Muscle layer of colon (tissue), 2 donors: ENCODE data around the gene PREP.
"Not testable (repeated sequence)": the region's sequence is repeated elsewhere in the genome, so short reads cannot be mapped to it uniquely, and the experiment has no call there.

Experiments used
- H3K27ac ChIP-seq: one replicate; pipeline ENCODE4 v1.7.0; 2013; ENCODE audit warnings: low read depth, mild to moderate bottlenecking, low read length, moderate library complexity
- H3K27me3 ChIP-seq, 2 donors: one replicate each; pipeline ENCODE4 v1.7.0; 2013; ENCODE audit warnings: low read length in 2 of 2, mild to moderate bottlenecking in 2 of 2; ENCODE audit not compliant: insufficient read depth in 2 of 2, control insufficient read depth in 1 of 2
- H3K36me3 ChIP-seq: one replicate; pipeline ENCODE4 v1.7.0; 2013; ENCODE audit warnings: mild to moderate bottlenecking, low read length; ENCODE audit not compliant: insufficient read depth
- H3K4me1 ChIP-seq: one replicate; pipeline ENCODE4 v1.7.0; 2013; ENCODE audit warnings: mild to moderate bottlenecking, low read length; ENCODE audit not compliant: insufficient read depth
- H3K4me3 ChIP-seq, 2 donors: one replicate each; pipeline ENCODE4 v1.7.0; 2013; ENCODE audit warnings: low read length in 2 of 2, low read depth in 1 of 2, mild to moderate bottlenecking in 1 of 2, moderate library complexity in 1 of 2
- H3K9ac ChIP-seq: one replicate; pipeline ENCODE4 v1.7.0; 2013; ENCODE audit warnings: low read length
- H3K9me3 ChIP-seq: one replicate; pipeline ENCODE4 v1.7.0; 2013; ENCODE audit warnings: mild to moderate bottlenecking, low read length
- donor health status: abdominal sarcoma.
- donor health status: Adenocarcinoma of cecum.

The PREP gene

DNA sequence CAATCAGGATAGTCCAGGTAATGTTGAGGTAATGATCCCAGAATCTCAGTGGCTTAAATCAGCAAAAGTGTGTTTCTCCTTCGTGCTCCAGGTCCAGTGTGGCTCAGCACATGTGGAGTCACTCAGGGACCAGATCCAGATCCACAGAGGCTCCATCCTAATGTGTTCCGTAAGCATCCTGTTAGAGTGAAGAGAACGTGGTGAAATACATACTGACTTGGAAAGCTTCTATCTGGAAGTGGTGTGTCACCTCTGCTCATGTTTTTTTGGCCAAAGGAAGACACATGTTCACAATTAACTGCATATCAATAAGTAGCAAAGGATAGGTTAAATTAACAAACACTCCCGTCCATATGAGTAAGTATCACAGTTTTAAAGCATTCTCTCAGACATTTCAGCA is 26.8 kb upstream of the PREP start:
- H3K4me1 ChIP-seq: no peaks in the 10 kb centered on the region
- H3K36me3 ChIP-seq: no peaks in the 10 kb centered on the region
- no peaks in the 10 kb centered on the region for H3K27me3 ChIP-seq
- no peak overlapping the region for H3K4me3 ChIP-seq
- no peak overlapping the region for H3K9ac ChIP-seq
- H3K27ac ChIP-seq: no peak overlapping the region
- no peaks in the 10 kb centered on the region for H3K9me3 ChIP-seq

DNA sequence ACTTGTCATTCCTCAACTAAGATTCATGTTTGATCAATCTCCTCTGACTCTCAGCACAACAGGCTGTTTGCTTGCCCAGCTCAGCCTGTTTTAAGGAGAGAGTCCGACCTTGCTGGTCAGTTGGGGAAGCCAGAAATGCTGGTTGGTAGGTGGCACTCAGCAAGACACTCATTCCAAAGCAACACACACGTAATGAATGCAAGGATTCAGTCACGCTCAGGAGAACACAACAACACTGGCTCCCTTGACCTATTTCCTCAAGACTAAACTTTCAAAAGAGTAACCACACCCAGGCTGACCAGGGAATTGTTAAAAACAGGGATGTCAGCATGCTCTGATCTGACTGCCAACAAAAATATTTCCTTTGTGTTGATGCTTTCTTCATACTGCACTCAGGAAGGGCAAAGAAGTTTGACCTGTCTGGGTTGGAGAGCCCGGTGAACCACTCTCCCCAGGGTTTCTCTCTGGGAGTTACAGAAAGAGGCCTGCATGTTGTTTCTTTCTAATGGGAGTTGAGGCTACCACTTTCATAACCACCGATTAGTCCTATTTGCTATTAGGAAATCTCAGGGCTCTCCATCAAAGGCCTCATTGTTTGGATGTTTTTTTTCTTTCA is 25.6 kb upstream of the PREP start:
- no peak overlapping the region for H3K4me3 ChIP-seq
- H3K27ac ChIP-seq: no peak overlapping the region
- H3K9ac ChIP-seq: no peak overlapping the region

GRCh38 chr6:105424175-105424783 is 21.4 kb upstream of the PREP start:
- no peaks in the 10 kb centered on the region for H3K27me3 ChIP-seq
- no peak overlapping the region for H3K9ac ChIP-seq
- H3K36me3 ChIP-seq: no peaks in the 10 kb centered on the region
- H3K4me3 ChIP-seq: no peak overlapping the region
- no peak overlapping the region for H3K27ac ChIP-seq
- H3K4me1 ChIP-seq: no peaks in the 10 kb centered on the region
- no peaks in the 10 kb centered on the region for H3K9me3 ChIP-seq

More for the DNA sequence above, 25.6 kb upstream of the PREP start:
- Histone ChIP-seq H3K36me3 (no peaks in the 10 kb centered on the region), H3K9me3 (no peaks in the 10 kb centered on the region), H3K27me3 (no peaks in the 10 kb centered on the region), H3K4me1 (no peaks in the 10 kb centered on the region)

DNA sequence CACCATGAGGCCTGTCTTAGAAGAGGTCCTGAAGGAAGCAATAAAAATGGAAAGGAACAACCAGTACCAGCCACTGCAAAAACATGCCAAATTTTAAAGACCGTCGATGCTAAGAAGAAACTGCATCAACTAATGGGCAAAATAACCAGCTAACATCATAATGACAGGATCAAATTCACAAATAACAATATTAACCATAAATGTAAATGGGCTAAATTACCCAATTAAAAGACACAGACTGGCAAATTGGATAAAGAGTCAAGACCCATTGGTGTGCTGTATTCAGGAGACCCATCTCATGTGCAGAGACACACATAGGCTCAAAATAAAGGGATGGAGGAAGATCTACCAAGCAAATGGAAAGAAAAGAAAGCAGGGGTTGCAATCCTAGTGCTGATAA is 14.1 kb upstream of the PREP start:
- H3K9me3 ChIP-seq, H3K4me3 ChIP-seq, H3K9ac ChIP-seq, H3K4me1 ChIP-seq, H3K27ac ChIP-seq, H3K27me3 ChIP-seq, H3K36me3 ChIP-seq: not testable (repeated sequence)

GRCh38 chr6:105409734-105410133 is 6.9 kb upstream of the PREP start:
- no peak overlapping the region for H3K27ac ChIP-seq
- H3K4me3 ChIP-seq: no peak overlapping the region

GRCh38 chr6:105402090-105402938 is 568 bp downstream of the PREP start:
- Histone ChIP-seq H3K9me3 (no peaks in the 10 kb centered on the region), H3K27ac (peak overlapping the region; percentile 27), H3K4me1 (peaks cover 23% of the 10 kb centered on the region), H3K9ac (peak overlapping the region; percentile 20), H3K27me3 (no peaks in the 10 kb centered on the region), H3K4me3 (peak overlapping the region; percentile 55 to 79), H3K36me3 (no peaks in the 10 kb centered on the region)

More at GRCh38 chr6:105409734-105410133, 6.9 kb upstream of the PREP start:
- H3K9me3 ChIP-seq: no peaks in the 10 kb centered on the region
- H3K36me3 ChIP-seq: no peaks in the 10 kb centered on the region
- H3K4me1 ChIP-seq: no peaks in the 10 kb centered on the region
- no peaks in the 10 kb centered on the region for H3K27me3 ChIP-seq
- H3K9ac ChIP-seq: no peak overlapping the region

DNA sequence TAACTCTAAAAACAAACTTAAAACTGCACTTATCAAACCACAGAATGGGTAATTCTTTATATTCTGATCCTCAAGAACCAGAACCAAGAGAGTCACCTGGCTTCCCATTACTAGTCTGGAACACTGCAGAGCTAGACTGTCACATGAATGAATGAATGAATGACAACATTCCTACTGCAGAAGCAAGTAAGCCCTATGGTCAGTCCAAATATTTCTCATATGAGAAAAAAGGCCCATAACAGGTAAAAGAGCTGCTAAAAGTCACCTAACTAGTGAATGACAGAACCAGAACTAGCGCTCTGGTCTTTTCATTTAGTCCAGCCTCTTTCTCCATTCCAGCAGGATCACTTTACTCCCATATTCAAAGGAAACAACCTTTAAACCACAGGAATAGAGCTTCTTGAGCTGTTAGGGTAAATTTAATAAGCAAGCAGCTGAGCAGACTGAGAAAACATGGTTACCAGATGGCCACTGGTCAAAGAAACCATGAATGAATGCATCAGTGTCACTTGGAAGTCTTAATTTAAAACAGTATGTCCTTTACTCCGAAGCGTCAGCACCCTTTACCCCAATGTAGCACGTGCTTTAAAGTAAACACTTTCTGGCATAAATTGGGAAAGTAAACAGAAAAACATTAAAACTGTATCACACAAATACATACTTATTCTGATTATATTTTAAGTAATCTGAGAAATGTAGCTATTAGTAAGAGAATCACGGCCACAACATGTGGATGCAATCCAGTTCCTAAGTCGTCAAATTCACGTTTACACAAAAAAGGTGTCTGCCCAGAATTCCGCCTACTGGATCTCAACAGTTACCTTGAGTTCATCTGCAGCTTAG is 1.4 kb downstream of the PREP start:
- Histone ChIP-seq H3K27me3 (no peaks in the 10 kb centered on the region), H3K4me1 (peaks cover 23% of the 10 kb centered on the region), H3K36me3 (peaks cover under 1% of the 10 kb centered on the region), H3K4me3 (peak overlapping the region; percentile 55 to 79), H3K9ac (peak overlapping the region; percentile 20), H3K27ac (no peak overlapping the region), H3K9me3 (no peaks in the 10 kb centered on the region)

DNA sequence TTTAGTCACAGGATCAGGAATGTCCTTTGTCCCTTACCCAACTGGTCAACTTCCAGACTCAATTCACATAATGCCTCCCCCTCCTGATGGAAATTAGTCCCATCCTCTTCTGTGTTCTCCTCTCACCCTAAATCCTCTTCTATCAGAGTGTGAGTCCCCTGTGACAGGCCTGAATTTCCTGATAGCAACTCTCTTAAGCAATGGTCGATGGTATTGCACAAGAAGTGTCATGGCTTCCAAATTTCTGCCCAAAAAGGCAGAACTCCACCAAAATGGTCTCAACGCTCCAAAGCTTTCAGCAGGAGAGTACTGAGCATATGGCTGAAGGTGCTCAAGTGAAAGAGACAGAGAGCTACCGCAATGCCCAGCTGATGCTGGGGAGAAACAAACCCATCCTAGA is 2.4 kb downstream of the PREP start:
- no peaks in the 10 kb centered on the region for H3K27me3 ChIP-seq
- H3K27ac ChIP-seq: no peak overlapping the region

GRCh38 chr6:105398859-105399258 is 4.0 kb downstream of the PREP start:
- Histone ChIP-seq H3K4me1 (peaks cover 22% of the 10 kb centered on the region), H3K9me3 (no peaks in the 10 kb centered on the region), H3K27me3 (no peaks in the 10 kb centered on the region), H3K27ac (no peak overlapping the region), H3K4me3 (no peak overlapping the region), H3K9ac (no peak overlapping the region), H3K36me3 (peaks cover 13% of the 10 kb centered on the region)

More for the DNA sequence above, 2.4 kb downstream of the PREP start:
- Histone ChIP-seq H3K9me3 (no peaks in the 10 kb centered on the region), H3K4me1 (peaks cover 23% of the 10 kb centered on the region), H3K4me3 (no peak overlapping the region), H3K9ac (no peak overlapping the region), H3K36me3 (peaks cover 11% of the 10 kb centered on the region)

DNA sequence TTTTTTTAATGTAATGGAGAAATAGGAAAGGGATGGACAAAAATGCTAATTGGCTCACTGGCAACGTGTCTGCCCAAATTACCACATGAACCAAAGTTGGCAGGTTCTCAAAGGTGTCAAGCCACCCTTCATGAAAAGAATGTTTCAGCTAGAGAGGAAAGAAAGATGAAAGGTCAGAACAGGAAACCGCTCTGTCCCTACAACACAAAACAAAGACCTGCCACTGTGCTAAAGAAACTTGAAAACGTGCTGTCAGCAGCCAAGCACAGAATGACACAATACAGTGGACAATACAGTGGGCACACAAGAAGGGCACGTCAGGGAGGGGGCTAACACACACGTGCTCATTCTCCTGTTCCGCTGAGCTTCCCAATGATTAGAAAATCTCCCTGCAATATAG is 4.9 kb downstream of the PREP start:
- Histone ChIP-seq H3K27ac (no peak overlapping the region), H3K27me3 (no peaks in the 10 kb centered on the region), H3K4me3 (no peak overlapping the region), H3K9me3 (no peaks in the 10 kb centered on the region), H3K4me1 (peaks cover 18% of the 10 kb centered on the region), H3K36me3 (peaks cover 13% of the 10 kb centered on the region), H3K9ac (no peak overlapping the region)

DNA sequence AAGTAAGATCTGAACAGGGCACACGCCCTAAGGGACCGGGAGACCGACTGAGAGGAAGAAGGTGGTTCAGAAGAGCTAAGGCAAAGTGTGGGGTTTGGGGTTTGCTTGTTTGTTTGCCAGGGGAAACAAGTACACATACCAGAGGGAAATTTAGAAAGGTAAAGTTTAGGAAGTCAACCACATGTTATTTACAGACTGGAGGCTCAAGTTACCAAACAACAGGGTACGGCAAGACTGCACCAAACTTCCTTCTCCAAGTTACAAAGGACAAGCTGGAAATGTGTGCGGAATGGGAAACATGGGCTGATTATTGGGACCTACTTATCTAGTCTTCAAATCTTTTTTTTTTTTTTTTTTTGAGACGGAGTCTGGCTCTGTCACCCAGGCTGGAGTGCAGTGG is 11.2 kb downstream of the PREP start:
- no peaks in the 10 kb centered on the region for H3K27me3 ChIP-seq

More for the DNA sequence above, 11.2 kb downstream of the PREP start:
- no peak overlapping the region for H3K27ac ChIP-seq
- no peaks in the 10 kb centered on the region for H3K9me3 ChIP-seq
- no peak overlapping the region for H3K4me3 ChIP-seq
- peaks cover 13% of the 10 kb centered on the region for H3K36me3 ChIP-seq
- no peak overlapping the region for H3K9ac ChIP-seq
- H3K4me1 ChIP-seq: no peaks in the 10 kb centered on the region
